ENCODE results near the gene ARL3.
"Not testable (repeated sequence)": the region's sequence is repeated elsewhere in the genome, so short reads cannot be mapped to it uniquely, and the experiment has no call there.

Gene ARL3

DNA sequence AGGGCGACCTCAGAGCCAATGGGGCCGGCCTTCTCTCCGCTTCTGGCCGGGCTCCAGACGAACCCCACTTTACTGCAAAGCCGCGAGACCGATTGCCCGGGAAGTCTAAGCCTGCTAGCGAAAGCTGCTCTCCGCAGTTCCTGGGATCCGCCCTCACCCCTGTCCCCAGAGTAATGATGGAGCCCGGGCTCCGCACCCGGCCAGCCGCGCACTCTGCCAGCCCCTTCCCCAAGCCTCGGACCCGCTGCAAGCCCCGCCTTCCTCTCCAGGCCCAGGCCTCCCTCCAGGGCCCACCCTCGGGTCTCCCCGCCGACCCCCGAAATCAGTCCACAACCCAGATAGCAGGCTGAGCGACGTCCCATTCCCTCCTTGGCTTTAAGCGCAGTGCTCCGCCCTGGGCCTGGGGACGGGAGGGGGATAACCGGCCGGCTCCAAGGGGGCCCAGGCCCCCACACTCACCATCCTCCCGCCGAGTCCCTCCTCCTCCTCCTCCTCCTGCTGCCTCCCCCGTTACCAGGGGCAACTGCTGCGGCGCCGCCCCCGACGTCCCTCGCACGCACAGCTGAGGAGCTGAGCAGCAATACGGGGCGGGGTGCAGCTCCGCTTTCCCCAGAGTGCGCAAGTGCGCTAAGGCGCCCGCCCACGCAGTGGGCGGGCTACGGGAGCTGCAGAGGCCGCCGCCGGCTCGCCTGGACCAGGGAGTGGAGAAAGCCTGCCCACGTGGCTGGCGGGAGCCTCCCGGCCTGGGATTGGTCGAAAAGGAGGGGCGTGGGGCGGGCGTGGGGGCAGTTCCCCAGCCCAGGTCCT is at the start of gene ARL3:
Gene ARL3, minus strand, starts transcription at position 584 of the 807 bp plus-strand sequence. Its CDS starts 122 bp downstream, at position 462.
- DNase-seq = peak; percentile 97

DNA sequence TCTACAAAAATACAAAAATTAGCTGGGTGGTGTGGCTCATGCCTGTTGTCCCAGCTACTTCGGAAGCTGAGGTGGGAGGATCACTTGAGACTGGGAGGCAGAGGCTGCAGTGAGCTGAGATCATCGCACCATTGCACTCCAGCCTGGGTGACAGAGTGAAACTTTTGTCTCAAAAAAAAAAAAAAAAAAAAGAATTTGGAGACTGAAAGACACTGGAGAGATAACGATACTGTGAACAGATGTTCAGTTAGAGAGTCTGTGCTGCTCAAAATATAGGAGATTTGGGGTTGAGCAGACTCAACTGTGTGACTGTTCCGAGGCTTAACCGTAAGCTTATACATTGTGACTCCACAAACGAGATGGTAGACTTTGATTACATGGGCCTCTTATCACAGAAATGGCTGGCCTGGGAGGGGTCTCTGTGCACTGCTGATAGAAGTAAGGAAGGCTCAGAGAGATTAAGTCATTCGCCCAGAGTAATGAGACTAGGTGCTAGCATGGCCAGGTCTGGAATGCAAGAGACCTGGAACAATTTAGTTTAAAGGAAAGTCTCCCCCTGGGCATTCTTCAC is 48.9 kb upstream of the ARL3 start:
- DNase-seq = no peak

GRCh38 chr10:102762401-102763015 is 48.3 kb upstream of the ARL3 start:
- no peak for DNase-seq

DNA sequence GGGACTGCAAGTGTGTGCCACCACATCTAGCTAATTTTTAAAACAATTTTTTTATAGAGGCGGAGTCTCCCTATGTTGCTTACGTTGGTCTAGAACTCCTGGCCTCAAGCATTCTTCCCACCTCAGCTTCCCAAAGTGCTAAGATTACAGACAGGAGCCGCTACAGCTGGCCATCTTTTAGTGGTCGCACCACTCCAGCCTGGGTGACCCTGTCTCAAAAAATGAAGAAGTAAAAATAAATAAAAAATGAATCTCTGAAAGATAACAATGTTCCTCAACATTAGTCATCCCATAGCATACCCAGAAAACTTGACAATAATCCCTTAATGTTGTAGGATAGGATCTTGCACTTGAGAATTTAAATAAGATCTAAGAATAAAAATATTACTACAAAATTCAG is 47.8 kb upstream of the ARL3 start:
- no peak for DNase-seq

GRCh38 chr10:102759497-102760210 is 45.5 kb upstream of the ARL3 start:
- DNase-seq = no peak

- DNase-seq = not testable (repeated sequence)
Measured at GRCh38 chr10:102758933-102759262, 44.7 kb upstream of the ARL3 start.

- DNase-seq = no peak
Measured at GRCh38 chr10:102758240-102758932, 44.2 kb upstream of the ARL3 start.

GRCh38 chr10:102757323-102757722 is 43.1 kb upstream of the ARL3 start:
- no peak for DNase-seq

DNA sequence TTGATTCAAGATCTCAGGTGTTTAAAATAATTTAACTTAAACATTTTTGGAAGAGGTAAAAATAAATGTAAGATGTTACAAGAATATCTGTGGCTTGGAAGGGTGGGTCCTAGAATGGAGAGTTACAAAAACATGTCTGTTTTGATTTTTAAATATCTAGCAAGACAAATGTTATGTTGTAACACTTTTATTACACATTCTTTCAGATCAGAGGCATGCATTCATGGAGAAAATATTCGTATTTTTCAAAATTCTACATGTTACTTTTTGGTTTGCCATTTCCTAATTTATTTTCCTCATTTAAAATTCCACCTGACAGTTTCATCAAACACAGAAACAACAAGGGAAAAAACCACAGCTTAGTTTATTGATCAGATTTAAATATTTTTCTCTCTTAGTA is 39.5 kb upstream of the ARL3 start:
- DNase-seq = no peak

DNA sequence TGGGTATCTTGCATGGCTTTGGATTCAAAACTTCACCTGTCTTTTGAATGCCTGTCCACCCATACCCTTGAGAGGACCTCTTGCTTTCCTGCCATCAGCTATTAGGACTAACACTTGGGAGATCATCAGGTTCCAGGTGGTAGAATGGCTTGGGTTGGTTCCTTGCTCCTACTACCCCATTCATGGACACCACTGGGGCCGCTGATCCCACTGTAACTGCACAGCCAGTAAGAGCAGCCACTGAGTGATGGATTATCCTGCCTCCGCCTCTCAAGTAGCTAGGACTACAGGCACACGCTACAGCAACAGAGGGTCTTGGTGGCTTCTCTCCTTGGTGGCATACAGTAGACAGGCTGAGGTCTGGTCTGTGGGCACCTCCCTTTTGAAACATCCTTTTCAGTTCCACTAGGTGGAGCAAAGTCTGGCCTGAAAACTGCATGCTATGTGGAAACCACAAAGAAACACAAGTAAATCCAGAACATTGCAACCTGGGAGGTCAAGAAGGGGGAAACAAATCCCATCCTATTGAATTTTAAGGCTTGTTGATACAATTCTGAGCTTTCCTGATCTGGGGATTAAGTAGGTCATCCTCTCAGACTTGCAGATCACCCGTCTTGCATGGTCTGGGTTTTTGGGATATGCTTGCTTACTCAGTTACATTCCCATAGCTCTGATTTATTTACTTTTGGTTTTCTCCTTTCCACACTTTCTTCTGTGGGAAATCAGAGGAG is 38.9 kb upstream of the ARL3 start:
- peak in 1 of 2 experiments; percentile 13 for DNase-seq

DNA sequence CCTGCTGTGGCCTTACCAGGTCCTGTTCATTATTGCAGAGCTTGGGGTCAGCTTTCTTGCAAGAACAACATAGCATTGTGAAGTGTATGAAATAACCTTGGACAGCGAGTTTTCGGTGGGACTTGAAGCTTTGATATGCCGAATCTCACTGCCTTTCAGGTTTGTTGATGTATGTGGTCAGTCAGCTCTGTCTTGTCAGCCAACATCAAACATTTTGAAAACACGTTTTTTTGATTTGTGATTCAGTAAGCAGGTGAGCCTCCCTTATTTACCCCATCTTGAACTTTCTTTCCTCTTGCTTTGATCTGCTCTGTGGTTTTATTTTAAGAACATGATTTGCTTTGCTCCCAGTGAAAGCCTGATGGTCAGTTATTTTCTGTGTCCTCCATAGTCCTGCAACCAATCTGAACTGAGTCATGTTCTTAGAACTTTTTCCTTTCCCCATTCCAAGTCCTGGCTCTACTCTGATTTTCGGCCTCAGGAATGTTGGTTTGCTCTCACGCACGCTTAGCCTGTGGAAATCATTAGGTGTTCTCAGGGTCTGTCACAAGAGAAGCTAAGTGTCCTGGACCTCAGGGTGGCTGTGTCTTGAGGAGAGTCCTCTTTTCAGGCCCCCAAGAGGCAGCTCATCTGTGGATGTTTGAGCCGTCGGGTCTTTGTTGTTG is 38.2 kb upstream of the ARL3 start:
- no peak for DNase-seq

GRCh38 chr10:102745157-102745556 is 31.0 kb upstream of the ARL3 start:
- no peak for DNase-seq

GRCh38 chr10:102744374-102745051 is 30.3 kb upstream of the ARL3 start:
- peak in 1 of 2 experiments; percentile 10 for DNase-seq

GRCh38 chr10:102743588-102744373 is 29.6 kb upstream of the ARL3 start, which contains the start of gene WBP1L:
Gene WBP1L (plus strand): TSS chr10:102743948. CDS start chr10:102744054, 106 bp downstream.
- DNase-seq = peak; percentile 96 to 98

DNA sequence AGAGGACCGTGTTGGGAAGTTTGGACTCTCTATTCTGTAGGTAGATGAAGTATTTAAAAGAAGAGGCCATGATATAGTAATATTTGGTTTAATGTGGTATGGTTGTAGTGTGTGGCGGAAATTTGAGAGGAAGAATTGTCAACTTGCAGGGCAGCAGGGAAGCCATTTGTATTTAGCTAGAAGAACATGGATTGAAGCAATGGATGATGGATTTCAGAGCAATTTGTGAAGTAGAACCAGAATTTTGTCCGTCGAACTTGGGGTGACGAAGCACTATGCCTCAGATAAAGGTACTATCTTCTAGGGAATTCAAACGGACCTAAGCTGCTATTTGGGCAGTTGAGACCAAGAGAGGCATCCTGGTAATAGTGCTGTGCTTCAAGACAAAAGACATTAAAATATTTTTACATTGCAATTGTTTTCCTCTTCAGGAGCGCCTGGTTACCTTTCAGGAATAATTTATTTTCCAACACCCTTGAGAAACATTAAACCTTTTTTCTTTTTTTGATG is 28.9 kb upstream of the ARL3 start:
- no peak for DNase-seq

- not testable (repeated sequence) for DNase-seq
Measured at GRCh38 chr10:102742313-102742712, 28.1 kb upstream of the ARL3 start.

DNA sequence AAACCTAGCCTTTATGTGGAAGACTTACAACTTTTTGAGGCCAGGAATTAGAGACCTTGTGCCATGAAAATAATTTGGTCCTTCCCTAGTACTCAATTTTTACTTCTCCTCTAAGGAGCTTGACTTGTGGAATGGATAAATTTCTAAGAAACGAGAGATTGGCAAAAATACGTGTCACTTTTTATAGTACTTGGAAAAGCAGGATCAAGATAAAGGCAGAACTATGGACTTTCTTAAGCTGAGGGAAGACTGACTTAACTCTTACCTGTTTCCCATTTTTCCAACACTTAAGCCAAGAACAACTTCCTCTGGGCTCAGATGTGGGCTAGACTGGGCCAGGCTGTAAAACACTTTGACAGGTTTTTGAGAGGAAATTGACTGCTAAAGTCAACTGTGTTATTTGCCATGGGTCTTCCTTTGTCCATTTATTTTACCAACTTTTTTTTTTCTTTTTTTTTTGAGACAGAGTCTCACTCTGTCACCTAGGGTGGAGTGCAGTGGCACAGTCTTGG is 27.6 kb upstream of the ARL3 start:
- DNase-seq = no peak

GRCh38 chr10:102740229-102740628 is 26.0 kb upstream of the ARL3 start:
- DNase-seq = no peak

- DNase-seq = no peak
Measured at GRCh38 chr10:102738692-102739121, 24.5 kb upstream of the ARL3 start.

All from SHP77 (cell line).